GM23338 (cell line): ENCODE results near the gene SYNE2. TPM values are rescaled to one million over a fixed set of nuclear protein-coding genes. Genes with fewer than 3 reads are reported as not detected.

Source experiments
- ATAC-seq: fragments of 200-7000 bp; cut with Tn5 transposase; 3 replicates; pipeline ENCODE4 v1.9.1; 2020
- DNase-seq: peaks from one replicate; pipeline ENCODE4 v3.0.0-alpha.2; 2015; ENCODE audit warnings: low spot score
- H2AFZ ChIP-seq: fragments of 200-600 bp; sonication (generic); 2 replicates; pipeline ENCODE4 v1.8.0; 2016; ENCODE audit warnings: antibody characterized with exemption, mild to moderate bottlenecking, moderate library complexity
- H3F3A ChIP-seq: fragments of 200-600 bp; sonication (generic); replicated peaks from 2 replicates; pipeline ENCODE4 v1.8.0; 2017; ENCODE audit warnings: antibody characterized with exemption, mixed run types, low read depth
- H3K27ac ChIP-seq: fragments of 200-600 bp; sonication (generic); 2 replicates; pipeline ENCODE4 v1.6.1; 2016; ENCODE audit warnings: low read depth
- H3K27me3 ChIP-seq: fragments of 200-600 bp; sonication (generic); 2 replicates; pipeline ENCODE4 v1.8.0; 2016; ENCODE audit warnings: mild to moderate bottlenecking, mixed run types, moderate library complexity; ENCODE audit not compliant: insufficient read depth
- H3K36me3 ChIP-seq: fragments of 200-600 bp; sonication (generic); 2 replicates; pipeline ENCODE4 v1.8.0; 2016; ENCODE audit warnings: mild to moderate bottlenecking; ENCODE audit not compliant: insufficient read depth
- H3K4me1 ChIP-seq: fragments of 200-600 bp; sonication (generic); 2 replicates; pipeline ENCODE4 v1.8.0; 2016; ENCODE audit warnings: mild to moderate bottlenecking, moderate library complexity; ENCODE audit not compliant: insufficient read depth
- H3K4me2 ChIP-seq: fragments of 200-600 bp; sonication (generic); 2 replicates; pipeline ENCODE4 v1.7.1; 2017; ENCODE audit warnings: mixed run types
- H3K4me3 ChIP-seq: fragments of 200-600 bp; sonication (generic); 2 replicates; pipeline ENCODE4 v1.6.1; 2016; ENCODE audit warnings: mixed run types
- H3K79me2 ChIP-seq: fragments of 200-600 bp; sonication (generic); replicated peaks from 2 replicates; pipeline ENCODE4 v1.8.0; 2017; ENCODE audit warnings: mild to moderate bottlenecking; ENCODE audit not compliant: insufficient read depth
- H3K9me2 ChIP-seq: fragments of 200-600 bp; sonication (generic); 2 replicates; pipeline ENCODE4 v1.8.0; 2017; ENCODE audit not compliant: insufficient read depth
- H4K20me1 ChIP-seq: fragments of 200-600 bp; sonication (generic); replicated peaks from 2 replicates; pipeline ENCODE4 v1.8.0; 2017; ENCODE audit warnings: mild to moderate bottlenecking; ENCODE audit not compliant: insufficient read depth
- H3K27ac Mint-ChIP-seq: 2 replicates; pipeline ENCODE4 v1.8.0; 2020; ENCODE audit warnings: inconsistent platforms, mild to moderate bottlenecking, moderate library complexity, mixed read lengths
- H3K27me3 Mint-ChIP-seq: 3 replicates; pipeline ENCODE4 v1.8.0; 2022; ENCODE audit warnings: low read depth, mild to moderate bottlenecking, moderate library complexity, mixed read lengths, inconsistent platforms; ENCODE audit not compliant: insufficient read depth, poor library complexity
- H3K36me3 Mint-ChIP-seq: 3 replicates; pipeline ENCODE4 v1.8.0; 2021; ENCODE audit warnings: low read depth, mild to moderate bottlenecking, inconsistent platforms, moderate library complexity, mixed read lengths
- H3K4me1 Mint-ChIP-seq: 3 replicates; pipeline ENCODE4 v1.8.0; 2020; ENCODE audit warnings: mild to moderate bottlenecking, inconsistent platforms, mixed read lengths
- H3K4me3 Mint-ChIP-seq: 3 replicates; pipeline ENCODE4 v1.8.0; 2021; ENCODE audit warnings: moderate library complexity, mild to moderate bottlenecking, inconsistent platforms, mixed read lengths
- H3K9me3 Mint-ChIP-seq: 3 replicates; pipeline ENCODE4 v1.8.0; 2020; ENCODE audit warnings: moderate library complexity, mild to moderate bottlenecking, inconsistent platforms, mixed read lengths
- CREB1 ChIP-seq: fragments of 250-450 bp; sonication (Bioruptor Pico); IDR thresholded peaks from 2 replicates; pipeline ENCODE4 v1.5.0; 2020; ENCODE audit warnings: low read depth, mild to moderate bottlenecking, moderate library complexity
- CTCF ChIP-seq, 2 experiments: fragments of 200-600 bp in 1 of 2; sonication (generic) in 1 of 2; conservative IDR thresholded peaks; 2 replicates each; pipeline versions ENCODE4 v1.5.1 to v1.6.1; 2016 to 2017; ENCODE audit warnings: antibody characterized with exemption in 2 of 2, low read depth in 2 of 2, mild to moderate bottlenecking in 2 of 2, moderate library complexity in 1 of 2
- EZH2 ChIP-seq: fragments of 200-600 bp; sonication (generic); IDR thresholded peaks from one replicate; pipeline ENCODE4 v1.8.0; 2017; ENCODE audit warnings: antibody characterized with exemption, mild to moderate bottlenecking, low read depth; ENCODE audit not compliant: unreplicated experiment
- EZH2phosphoT487 ChIP-seq: fragments of 200-600 bp; sonication (generic); IDR thresholded peaks from one replicate; pipeline ENCODE4 v1.8.1; 2018; ENCODE audit warnings: antibody characterized with exemption; ENCODE audit not compliant: unreplicated experiment
- JUNB ChIP-seq: IDR thresholded peaks from one replicate; pipeline ENCODE4 v1.6.1; 2016; ENCODE audit warnings: antibody characterized with exemption; ENCODE audit not compliant: unreplicated experiment
- NANOG ChIP-seq: IDR thresholded peaks from 2 replicates; pipeline ENCODE4 v1.6.1; 2016; ENCODE audit warnings: antibody characterized with exemption, borderline replicate concordance
- POLR2AphosphoS5 ChIP-seq: IDR thresholded peaks from 2 replicates; pipeline ENCODE4 v1.6.1; 2016; ENCODE audit warnings: antibody characterized with exemption, low read depth
- STAT1 ChIP-seq: IDR thresholded peaks from one replicate; pipeline ENCODE4 v1.6.1; 2016; ENCODE audit warnings: antibody characterized with exemption; ENCODE audit not compliant: unreplicated experiment
- ZNF114 ChIP-seq: fragments of 250-450 bp; sonication (Bioruptor Pico); IDR thresholded peaks from 2 replicates; pipeline ENCODE4 v1.5.0; 2020; ENCODE audit warnings: mild to moderate bottlenecking, moderate library complexity
- ZNF331 ChIP-seq: fragments of 250-450 bp; sonication (Bioruptor Pico); IDR thresholded peaks from 2 replicates; pipeline ENCODE4 v1.5.0; 2020; ENCODE audit warnings: low read depth, mild to moderate bottlenecking, moderate library complexity
- polyA plus RNA-seq: library from polyadenylated mRNA; unstranded; fragments of >200 nt; fragmentation: Nextera tagmentation; extraction: Ambion mirVana; gene quantifications from 2 replicates; pipeline ENCODE4 v1.2.1, GENCODE V29; 2016
- total RNA-seq: library from RNA; depleted of rRNA; stranded (reverse); fragments of >200 nt; shearing (Covaris generic); gene quantifications from 2 replicates; pipeline ENCODE4 v1.2.3, GENCODE V29; 2014
- TF ChIP-seq, protein P1 (sequence below): IDR thresholded peaks from 2 replicates; pipeline ENCODE4 v1.6.1; 2016; ENCODE audit warnings: antibody characterized with exemption
- TF ChIP-seq, protein P2 (sequence below): fragments of 250-450 bp; sonication (Bioruptor Pico); IDR thresholded peaks from 2 replicates; pipeline ENCODE4 v1.5.0; 2020; ENCODE audit warnings: mild to moderate bottlenecking, moderate library complexity
- TF ChIP-seq, protein P3 (sequence below): IDR thresholded peaks from one replicate; pipeline ENCODE4 v1.6.1; 2018; ENCODE audit warnings: antibody characterized with exemption; ENCODE audit not compliant: unreplicated experiment

Gene SYNE2
- total and polyA plus RNA-seq, 2 experiments from 2014 or later = 34.3 to 86.5 TPM

GRCh38 chr14:64109819-64110554 lies 257.2 kb downstream of the SYNE2 start:
- H3K27ac Mint-ChIP-seq = no peak overlapping the region; the same call in 1 of the 2 replicates
- H3K36me3 ChIP-seq = no peaks in the 10 kb centered on the region
- no peaks in the 10 kb centered on the region for H3K9me2 ChIP-seq
- no peaks in the 10 kb centered on the region for H3K9me3 Mint-ChIP-seq
- 0 out of 2 replicates have a peak, but pooled peaks cover 2% of the 10 kb centered on the region for H3K4me1 ChIP-seq
- DNase-seq (no peak), ATAC-seq (no peak)
- H2AFZ ChIP-seq = no peak overlapping the region
- H3K4me2 ChIP-seq = no peak overlapping the region
- H3K27ac ChIP-seq = no peak overlapping the region
- H3K4me1 Mint-ChIP-seq = peaks cover 16% of the 10 kb centered on the region
- H3K36me3 Mint-ChIP-seq = no peaks in the 10 kb centered on the region; the same call in 2 of the 3 replicates
- H3K4me3 Mint-ChIP-seq = no peak overlapping the region
- no peaks in the 10 kb centered on the region for H3K79me2 ChIP-seq
- no peaks in the 10 kb centered on the region for H3K27me3 Mint-ChIP-seq
- no peaks in the 10 kb centered on the region for H3K27me3 ChIP-seq
- H3K4me3 ChIP-seq = no peak overlapping the region
- no peaks in the 10 kb centered on the region for H3F3A ChIP-seq
- no peak for TF ChIP-seq ZNF331 (CRISPR knock-in tag)
- no peak for TF ChIP-seq CREB1
- no peak for TF ChIP-seq JUNB
- TF ChIP-seq, protein P1, sequence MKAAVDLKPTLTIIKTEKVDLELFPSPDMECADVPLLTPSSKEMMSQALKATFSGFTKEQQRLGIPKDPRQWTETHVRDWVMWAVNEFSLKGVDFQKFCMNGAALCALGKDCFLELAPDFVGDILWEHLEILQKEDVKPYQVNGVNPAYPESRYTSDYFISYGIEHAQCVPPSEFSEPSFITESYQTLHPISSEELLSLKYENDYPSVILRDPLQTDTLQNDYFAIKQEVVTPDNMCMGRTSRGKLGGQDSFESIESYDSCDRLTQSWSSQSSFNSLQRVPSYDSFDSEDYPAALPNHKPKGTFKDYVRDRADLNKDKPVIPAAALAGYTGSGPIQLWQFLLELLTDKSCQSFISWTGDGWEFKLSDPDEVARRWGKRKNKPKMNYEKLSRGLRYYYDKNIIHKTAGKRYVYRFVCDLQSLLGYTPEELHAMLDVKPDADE = no peak
- no peak for TF ChIP-seq NANOG
- no peak for TF ChIP-seq POLR2AphosphoS5
- TF ChIP-seq STAT1 = no peak
- no peak for TF ChIP-seq CTCF (conservative IDR thresholded peaks at IDR 0.05; ENCODE audit: low read depth in 2 of 2)
- no peak for TF ChIP-seq ZNF114 (CRISPR knock-in tag)
- TF ChIP-seq EZH2phosphoT487 = no peak
- TF ChIP-seq, protein P2, sequence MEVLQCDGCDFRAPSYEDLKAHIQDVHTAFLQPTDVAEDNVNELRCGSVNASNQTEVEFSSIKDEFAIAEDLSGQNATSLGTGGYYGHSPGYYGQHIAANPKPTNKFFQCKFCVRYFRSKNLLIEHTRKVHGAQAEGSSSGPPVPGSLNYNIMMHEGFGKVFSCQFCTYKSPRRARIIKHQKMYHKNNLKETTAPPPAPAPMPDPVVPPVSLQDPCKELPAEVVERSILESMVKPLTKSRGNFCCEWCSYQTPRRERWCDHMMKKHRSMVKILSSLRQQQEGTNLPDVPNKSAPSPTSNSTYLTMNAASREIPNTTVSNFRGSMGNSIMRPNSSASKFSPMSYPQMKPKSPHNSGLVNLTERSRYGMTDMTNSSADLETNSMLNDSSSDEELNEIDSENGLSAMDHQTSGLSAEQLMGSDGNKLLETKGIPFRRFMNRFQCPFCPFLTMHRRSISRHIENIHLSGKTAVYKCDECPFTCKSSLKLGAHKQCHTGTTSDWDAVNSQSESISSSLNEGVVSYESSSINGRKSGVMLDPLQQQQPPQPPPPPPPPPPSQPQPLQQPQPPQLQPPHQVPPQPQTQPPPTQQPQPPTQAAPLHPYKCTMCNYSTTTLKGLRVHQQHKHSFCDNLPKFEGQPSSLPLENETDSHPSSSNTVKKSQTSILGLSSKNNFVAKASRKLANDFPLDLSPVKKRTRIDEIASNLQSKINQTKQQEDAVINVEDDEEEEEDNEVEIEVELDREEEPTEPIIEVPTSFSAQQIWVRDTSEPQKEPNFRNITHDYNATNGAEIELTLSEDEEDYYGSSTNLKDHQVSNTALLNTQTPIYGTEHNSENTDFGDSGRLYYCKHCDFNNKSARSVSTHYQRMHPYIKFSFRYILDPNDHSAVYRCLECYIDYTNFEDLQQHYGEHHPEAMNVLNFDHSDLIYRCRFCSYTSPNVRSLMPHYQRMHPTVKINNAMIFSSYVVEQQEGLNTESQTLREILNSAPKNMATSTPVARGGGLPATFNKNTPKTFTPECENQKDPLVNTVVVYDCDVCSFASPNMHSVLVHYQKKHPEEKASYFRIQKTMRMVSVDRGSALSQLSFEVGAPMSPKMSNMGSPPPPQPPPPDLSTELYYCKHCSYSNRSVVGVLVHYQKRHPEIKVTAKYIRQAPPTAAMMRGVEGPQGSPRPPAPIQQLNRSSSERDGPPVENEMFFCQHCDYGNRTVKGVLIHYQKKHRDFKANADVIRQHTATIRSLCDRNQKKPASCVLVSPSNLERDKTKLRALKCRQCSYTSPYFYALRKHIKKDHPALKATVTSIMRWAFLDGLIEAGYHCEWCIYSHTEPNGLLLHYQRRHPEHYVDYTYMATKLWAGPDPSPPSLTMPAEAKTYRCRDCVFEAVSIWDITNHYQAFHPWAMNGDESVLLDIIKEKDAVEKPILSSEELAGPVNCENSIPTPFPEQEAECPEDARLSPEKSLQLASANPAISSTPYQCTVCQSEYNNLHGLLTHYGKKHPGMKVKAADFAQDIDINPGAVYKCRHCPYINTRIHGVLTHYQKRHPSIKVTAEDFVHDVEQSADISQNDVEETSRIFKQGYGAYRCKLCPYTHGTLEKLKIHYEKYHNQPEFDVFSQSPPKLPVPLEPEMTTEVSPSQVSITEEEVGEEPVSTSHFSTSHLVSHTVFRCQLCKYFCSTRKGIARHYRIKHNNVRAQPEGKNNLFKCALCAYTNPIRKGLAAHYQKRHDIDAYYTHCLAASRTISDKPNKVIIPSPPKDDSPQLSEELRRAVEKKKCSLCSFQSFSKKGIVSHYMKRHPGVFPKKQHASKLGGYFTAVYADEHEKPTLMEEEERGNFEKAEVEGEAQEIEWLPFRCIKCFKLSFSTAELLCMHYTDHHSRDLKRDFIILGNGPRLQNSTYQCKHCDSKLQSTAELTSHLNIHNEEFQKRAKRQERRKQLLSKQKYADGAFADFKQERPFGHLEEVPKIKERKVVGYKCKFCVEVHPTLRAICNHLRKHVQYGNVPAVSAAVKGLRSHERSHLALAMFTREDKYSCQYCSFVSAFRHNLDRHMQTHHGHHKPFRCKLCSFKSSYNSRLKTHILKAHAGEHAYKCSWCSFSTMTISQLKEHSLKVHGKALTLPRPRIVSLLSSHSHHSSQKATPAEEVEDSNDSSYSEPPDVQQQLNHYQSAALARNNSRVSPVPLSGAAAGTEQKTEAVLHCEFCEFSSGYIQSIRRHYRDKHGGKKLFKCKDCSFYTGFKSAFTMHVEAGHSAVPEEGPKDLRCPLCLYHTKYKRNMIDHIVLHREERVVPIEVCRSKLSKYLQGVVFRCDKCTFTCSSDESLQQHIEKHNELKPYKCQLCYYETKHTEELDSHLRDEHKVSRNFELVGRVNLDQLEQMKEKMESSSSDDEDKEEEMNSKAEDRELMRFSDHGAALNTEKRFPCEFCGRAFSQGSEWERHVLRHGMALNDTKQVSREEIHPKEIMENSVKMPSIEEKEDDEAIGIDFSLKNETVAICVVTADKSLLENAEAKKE (CRISPR knock-in tag) = no peak
- no peak for TF ChIP-seq EZH2
- TF ChIP-seq, protein P3, sequence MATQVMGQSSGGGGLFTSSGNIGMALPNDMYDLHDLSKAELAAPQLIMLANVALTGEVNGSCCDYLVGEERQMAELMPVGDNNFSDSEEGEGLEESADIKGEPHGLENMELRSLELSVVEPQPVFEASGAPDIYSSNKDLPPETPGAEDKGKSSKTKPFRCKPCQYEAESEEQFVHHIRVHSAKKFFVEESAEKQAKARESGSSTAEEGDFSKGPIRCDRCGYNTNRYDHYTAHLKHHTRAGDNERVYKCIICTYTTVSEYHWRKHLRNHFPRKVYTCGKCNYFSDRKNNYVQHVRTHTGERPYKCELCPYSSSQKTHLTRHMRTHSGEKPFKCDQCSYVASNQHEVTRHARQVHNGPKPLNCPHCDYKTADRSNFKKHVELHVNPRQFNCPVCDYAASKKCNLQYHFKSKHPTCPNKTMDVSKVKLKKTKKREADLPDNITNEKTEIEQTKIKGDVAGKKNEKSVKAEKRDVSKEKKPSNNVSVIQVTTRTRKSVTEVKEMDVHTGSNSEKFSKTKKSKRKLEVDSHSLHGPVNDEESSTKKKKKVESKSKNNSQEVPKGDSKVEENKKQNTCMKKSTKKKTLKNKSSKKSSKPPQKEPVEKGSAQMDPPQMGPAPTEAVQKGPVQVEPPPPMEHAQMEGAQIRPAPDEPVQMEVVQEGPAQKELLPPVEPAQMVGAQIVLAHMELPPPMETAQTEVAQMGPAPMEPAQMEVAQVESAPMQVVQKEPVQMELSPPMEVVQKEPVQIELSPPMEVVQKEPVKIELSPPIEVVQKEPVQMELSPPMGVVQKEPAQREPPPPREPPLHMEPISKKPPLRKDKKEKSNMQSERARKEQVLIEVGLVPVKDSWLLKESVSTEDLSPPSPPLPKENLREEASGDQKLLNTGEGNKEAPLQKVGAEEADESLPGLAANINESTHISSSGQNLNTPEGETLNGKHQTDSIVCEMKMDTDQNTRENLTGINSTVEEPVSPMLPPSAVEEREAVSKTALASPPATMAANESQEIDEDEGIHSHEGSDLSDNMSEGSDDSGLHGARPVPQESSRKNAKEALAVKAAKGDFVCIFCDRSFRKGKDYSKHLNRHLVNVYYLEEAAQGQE = no peak
- no peaks in the 10 kb centered on the region for H4K20me1 ChIP-seq
